Memory B cell (primary cell): Measurements from ENCODE around the gene TBL1Y.
"Not testable (repeated sequence)": the region's sequence is repeated elsewhere in the genome, so short reads cannot be mapped to it uniquely, and the experiment has no call there.

Experiments
- ATAC-seq: fragments of 150-1000 bp; cut with Tn5 transposase; 2 replicates; pipeline ENCODE4 v1.10.0; 2021; ENCODE audit warnings: low read depth, mild to moderate bottlenecking, moderate library complexity
- DNase-seq, 2 donors: peaks; one replicate each; pipeline ENCODE4 v3.0.0; 2022; ENCODE audit warnings: low spot score in 2 of 2
- H3K27ac Mint-ChIP-seq: one replicate; pipeline ENCODE4 v1.8.0; 2022; ENCODE audit warnings: mild to moderate bottlenecking, moderate library complexity, mixed read lengths
- H3K27me3 Mint-ChIP-seq: one replicate; pipeline ENCODE4 v1.8.0; 2022; ENCODE audit warnings: mixed read lengths
- H3K36me3 Mint-ChIP-seq: one replicate; pipeline ENCODE4 v1.8.0; 2022; ENCODE audit warnings: mild to moderate bottlenecking, mixed read lengths
- H3K4me1 Mint-ChIP-seq: one replicate; pipeline ENCODE4 v1.8.0; 2022; ENCODE audit warnings: mixed read lengths
- H3K4me3 Mint-ChIP-seq: one replicate; pipeline ENCODE4 v1.8.0; 2022; ENCODE audit warnings: mild to moderate bottlenecking, moderate library complexity, mixed read lengths
- H3K9me3 Mint-ChIP-seq: one replicate; pipeline ENCODE4 v1.8.0; 2022; ENCODE audit warnings: mixed read lengths

TBL1Y gene

DNA sequence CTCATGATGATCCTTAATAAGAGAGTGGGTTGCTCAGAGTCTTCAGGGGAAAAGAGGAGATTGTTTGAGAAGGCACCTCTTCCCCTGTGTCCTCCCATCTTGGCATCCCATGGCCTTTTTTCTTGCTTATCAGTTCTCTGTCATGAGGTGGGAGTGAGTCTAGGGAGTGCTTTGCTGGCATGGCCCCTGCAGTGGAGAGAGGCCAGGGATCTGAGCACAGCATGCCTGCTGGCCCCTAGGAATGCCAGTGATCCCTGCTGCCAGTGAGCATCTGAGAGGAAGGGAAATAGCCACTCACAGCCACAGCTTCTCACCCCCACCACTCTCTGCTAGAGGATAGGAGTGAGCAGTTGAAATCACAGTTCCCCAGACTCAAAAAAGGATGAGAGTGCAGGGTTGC lies 168.2 kb downstream of the TBL1Y start:
- Mint-ChIP-seq H3K9me3 (no peaks in the 10 kb centered on the region), H3K36me3 (no peaks in the 10 kb centered on the region), H3K27ac (no peak overlapping the region), H3K4me3 (no peak overlapping the region), H3K4me1 (no peaks in the 10 kb centered on the region), H3K27me3 (no peaks in the 10 kb centered on the region)
- no peak for ATAC-seq
- DNase-seq = no peak

DNA sequence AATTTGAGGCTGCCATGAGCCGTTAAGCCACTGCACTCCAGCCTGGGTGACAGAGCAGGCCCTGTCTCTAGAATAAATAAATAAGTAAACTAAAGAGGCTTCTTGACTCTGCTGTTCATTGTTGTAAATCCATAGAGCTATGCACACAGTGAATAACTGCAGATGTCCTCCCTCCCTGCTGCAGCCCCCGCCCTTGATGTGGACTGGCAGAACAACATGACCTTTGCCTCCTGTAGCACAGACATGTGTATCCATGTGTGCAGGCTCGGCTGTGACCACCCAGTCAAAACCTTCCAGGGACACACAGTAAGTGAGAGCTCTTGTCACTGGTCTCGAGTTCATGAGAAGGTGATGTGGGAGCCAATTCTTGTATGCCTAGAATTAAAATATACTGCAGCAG lies 170.1 kb downstream of the TBL1Y start:
- H3K4me1 Mint-ChIP-seq, H3K36me3 Mint-ChIP-seq, ATAC-seq, H3K27me3 Mint-ChIP-seq, DNase-seq, H3K9me3 Mint-ChIP-seq, H3K27ac Mint-ChIP-seq, H3K4me3 Mint-ChIP-seq: not testable (repeated sequence)

DNA sequence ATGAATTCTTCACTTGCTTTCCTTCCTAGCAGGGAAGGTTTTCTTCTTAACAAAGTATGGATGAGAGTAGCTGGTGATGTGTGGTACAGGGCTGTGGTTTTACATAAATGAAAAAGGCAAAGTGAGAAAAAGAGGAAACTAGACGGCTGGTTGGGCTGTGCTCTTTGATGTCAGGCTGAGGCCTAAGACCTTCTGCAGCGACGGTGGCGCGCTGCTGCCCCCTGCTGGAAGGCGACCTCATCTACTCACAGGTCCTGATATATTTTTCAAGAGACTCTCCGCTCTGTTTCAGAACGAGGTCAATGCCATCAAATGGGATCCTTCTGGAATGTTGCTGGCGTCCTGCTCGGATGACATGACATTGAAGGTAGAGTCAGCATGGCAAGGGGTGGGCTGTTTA lies 175.1 kb downstream of the TBL1Y start:
- Mint-ChIP-seq H3K4me3 (no peak overlapping the region), H3K27ac (no peak overlapping the region), H3K9me3 (no peaks in the 10 kb centered on the region), H3K4me1 (peaks cover 5% of the 10 kb centered on the region), H3K36me3 (no peaks in the 10 kb centered on the region), H3K27me3 (no peaks in the 10 kb centered on the region)
- peak in 1 of 2 donors; percentile 55 for DNase-seq
- ATAC-seq = peak; percentile 91

DNA sequence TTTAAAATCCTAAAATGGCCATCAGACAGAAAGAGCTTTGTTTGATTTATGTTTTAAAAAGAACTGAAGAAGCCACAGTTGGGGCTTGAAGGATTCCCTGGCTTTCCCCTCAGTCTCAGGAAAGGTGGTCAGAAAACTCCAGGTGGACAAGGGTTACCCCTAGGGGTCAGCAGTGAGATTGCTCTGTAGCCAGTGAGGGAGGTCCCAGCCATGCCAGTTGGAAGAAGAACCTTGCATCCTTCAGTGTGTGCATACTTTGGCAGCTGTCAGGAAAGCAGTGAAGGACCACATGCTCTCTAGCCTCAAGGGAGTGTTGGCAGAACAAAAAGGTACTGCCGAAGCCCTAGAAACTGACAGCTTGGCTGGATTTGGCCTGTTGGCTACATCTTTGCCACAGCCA lies 182.3 kb downstream of the TBL1Y start:
- no peak overlapping the region for H3K4me3 Mint-ChIP-seq
- no peaks in the 10 kb centered on the region for H3K4me1 Mint-ChIP-seq
- no peaks in the 10 kb centered on the region for H3K36me3 Mint-ChIP-seq
- H3K27ac Mint-ChIP-seq = no peak overlapping the region
- ATAC-seq (no peak), DNase-seq (no peak)
- H3K27me3 Mint-ChIP-seq = peaks cover 2% of the 10 kb centered on the region
- H3K9me3 Mint-ChIP-seq = no peaks in the 10 kb centered on the region

DNA sequence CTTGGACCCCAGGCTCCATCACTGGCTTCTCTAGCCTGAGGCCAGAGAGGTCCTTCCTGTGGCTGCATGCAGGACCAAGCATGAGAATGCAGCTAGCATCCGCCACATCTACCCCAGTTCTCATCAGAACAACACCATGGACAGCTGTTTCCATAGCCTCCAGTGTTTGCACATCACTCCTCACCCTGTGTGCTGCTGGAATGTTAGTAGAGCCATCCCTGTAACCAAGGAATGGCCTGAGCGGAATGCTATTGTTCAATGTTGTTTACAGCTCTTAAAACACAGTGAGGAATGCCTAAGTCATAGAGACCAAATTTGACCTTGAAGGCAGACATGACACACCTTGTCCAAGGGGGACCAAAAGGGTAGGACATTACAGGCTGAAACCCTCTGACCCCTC lies 183.9 kb downstream of the TBL1Y start:
- Mint-ChIP-seq H3K27ac (no peak overlapping the region), H3K27me3 (peaks cover 2% of the 10 kb centered on the region), H3K4me1 (no peaks in the 10 kb centered on the region), H3K36me3 (no peaks in the 10 kb centered on the region), H3K4me3 (no peak overlapping the region), H3K9me3 (no peaks in the 10 kb centered on the region)
- no peak for ATAC-seq
- no peak for DNase-seq

DNA sequence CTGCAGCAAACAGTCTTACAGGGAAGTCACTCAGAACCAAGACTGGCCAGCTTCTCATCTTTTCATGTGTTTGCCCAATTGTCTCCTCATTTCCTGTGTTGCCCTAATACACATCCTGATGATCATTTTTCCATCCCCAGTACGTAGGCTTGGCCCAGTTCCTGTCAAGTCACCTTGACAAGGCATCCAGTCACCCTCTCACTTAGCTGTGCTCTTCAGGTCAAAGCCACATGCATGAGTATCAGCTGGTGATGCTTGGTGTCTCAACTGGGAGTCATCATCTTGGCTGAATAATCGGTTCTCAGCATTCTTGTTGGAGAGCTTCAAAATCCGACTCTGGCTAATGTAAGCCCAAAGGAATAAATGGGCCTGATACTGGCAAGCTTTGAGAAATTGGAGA lies 186.5 kb downstream of the TBL1Y start:
- Mint-ChIP-seq H3K36me3 (no peaks in the 10 kb centered on the region), H3K4me3 (no peak overlapping the region), H3K9me3 (no peaks in the 10 kb centered on the region), H3K4me1 (no peaks in the 10 kb centered on the region), H3K27ac (no peak overlapping the region), H3K27me3 (peaks cover 2% of the 10 kb centered on the region)
- ATAC-seq (no peak), DNase-seq (no peak)

DNA sequence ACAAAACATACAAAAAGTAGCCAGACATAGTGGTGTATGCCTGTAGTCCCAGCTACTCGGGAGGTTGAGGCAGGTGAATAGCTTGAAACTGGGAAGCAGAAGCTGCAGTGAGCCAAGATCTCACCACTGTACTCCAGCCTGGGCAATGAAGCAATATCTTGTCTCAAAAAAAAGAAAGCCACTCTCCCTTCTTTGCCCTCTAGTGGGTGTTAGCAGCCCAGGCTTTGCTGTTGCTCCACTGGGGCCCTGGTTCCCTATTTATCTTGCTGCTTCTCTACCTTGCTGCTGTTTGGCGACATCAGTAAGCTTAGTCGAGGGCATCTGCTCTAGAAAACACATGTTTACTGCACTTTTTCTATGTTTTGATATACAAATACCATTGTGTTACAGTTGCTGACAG lies 189.2 kb downstream of the TBL1Y start:
- H3K9me3 Mint-ChIP-seq = no peaks in the 10 kb centered on the region
- DNase-seq (no peak), ATAC-seq (no peak)
- H3K36me3 Mint-ChIP-seq = no peaks in the 10 kb centered on the region
- H3K27ac Mint-ChIP-seq = no peak overlapping the region
- no peak overlapping the region for H3K4me3 Mint-ChIP-seq
- peaks cover 9% of the 10 kb centered on the region for H3K27me3 Mint-ChIP-seq
- H3K4me1 Mint-ChIP-seq = no peaks in the 10 kb centered on the region

DNA sequence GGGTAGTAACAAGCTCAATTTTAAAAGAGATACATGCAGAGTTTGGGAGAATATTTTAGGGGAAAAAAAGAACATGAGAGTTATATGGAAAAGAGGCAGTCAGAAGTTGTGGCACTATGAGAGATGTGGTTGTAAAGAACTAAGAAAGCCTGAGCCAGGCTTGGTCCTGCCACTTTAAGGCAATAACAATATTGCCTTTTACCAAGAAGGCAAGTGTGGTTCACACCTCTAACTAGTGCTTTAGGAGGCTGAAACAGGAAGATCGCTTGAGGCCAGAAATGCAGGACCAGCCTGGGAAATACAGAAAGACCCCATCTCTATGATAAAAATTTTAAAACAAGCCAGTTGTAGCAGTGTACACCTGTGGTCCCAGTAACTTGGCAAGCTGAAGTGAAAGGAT lies 192.2 kb downstream of the TBL1Y start:
- no peak for ATAC-seq
- H3K9me3 Mint-ChIP-seq = no peaks in the 10 kb centered on the region
- no peak for DNase-seq
- H3K4me1 Mint-ChIP-seq = no peaks in the 10 kb centered on the region
- no peaks in the 10 kb centered on the region for H3K36me3 Mint-ChIP-seq
- H3K27me3 Mint-ChIP-seq = peaks cover 8% of the 10 kb centered on the region
- H3K27ac Mint-ChIP-seq = no peak overlapping the region
- H3K4me3 Mint-ChIP-seq = no peak overlapping the region

DNA sequence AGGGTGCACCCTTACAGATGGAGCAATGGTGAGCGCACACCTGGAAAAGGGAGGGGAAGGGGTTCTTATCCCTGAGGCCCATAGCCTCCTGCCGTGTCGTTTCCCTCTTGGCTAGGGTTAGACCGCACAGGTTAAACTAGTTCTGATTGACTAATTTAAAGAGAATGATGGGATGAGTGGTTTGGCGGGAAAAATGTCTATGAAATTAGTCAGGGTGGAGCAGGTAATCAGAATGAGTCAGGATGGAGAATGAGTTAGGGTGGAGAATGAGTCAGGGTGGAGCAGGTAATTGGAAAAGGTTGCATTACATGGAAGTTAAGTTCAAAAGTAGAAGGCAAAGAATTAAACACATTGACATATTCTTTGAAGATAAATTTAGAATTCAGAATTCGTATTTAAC lies 196.7 kb downstream of the TBL1Y start:
- DNase-seq (no peak), ATAC-seq (no peak)
- Mint-ChIP-seq H3K36me3 (no peaks in the 10 kb centered on the region), H3K4me1 (no peaks in the 10 kb centered on the region), H3K4me3 (no peak overlapping the region), H3K27me3 (peaks cover 6% of the 10 kb centered on the region), H3K27ac (no peak overlapping the region), H3K9me3 (no peaks in the 10 kb centered on the region)

DNA sequence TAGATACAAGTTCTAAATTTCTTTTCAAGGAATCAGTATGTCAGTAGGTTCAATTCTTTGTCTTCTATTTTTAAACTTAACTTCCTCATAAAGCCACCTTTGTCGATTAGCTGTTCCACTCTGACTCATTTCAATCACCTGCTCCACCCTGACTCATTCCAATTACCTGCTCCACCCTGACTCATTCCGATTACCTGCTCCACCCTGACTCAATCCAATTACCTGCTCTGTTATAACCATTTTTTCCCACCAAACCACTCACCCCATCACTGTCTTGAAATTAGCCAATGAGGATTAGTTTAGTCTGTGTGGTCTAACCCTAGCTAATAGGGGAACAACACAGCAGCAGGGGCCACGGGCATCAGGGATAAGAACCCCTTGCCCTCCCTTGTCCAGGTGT lies 199.6 kb downstream of the TBL1Y start:
- Mint-ChIP-seq H3K36me3 (no peaks in the 10 kb centered on the region), H3K4me1 (no peaks in the 10 kb centered on the region), H3K9me3 (no peaks in the 10 kb centered on the region), H3K27ac (no peak overlapping the region), H3K27me3 (no peaks in the 10 kb centered on the region), H3K4me3 (no peak overlapping the region)
- ATAC-seq (no peak), DNase-seq (no peak)

DNA sequence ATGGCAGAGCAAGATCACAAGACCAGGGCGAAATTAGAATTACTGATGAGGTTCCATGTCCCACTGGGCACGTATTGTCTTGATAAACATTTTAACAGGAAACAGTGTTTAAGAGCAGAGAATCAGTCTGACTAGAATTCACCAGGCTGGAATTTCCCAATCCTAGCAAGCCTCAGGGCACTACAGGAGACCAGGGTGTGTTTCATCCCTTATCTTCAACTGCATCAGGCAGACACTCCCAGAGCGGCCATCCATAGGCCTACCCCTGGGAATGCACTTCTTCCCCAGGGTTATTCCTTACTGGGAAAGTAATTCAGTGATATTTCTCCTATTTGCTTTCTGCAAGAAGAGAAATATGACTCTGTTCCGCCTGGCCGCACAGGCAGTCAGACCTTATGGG lies 205.4 kb downstream of the TBL1Y start:
- Mint-ChIP-seq H3K27me3 (peaks cover 2% of the 10 kb centered on the region), H3K27ac (no peak overlapping the region), H3K4me1 (no peaks in the 10 kb centered on the region), H3K4me3 (no peak overlapping the region), H3K36me3 (no peaks in the 10 kb centered on the region), H3K9me3 (peaks cover 4% of the 10 kb centered on the region)
- DNase-seq (no peak), ATAC-seq (no peak)

DNA sequence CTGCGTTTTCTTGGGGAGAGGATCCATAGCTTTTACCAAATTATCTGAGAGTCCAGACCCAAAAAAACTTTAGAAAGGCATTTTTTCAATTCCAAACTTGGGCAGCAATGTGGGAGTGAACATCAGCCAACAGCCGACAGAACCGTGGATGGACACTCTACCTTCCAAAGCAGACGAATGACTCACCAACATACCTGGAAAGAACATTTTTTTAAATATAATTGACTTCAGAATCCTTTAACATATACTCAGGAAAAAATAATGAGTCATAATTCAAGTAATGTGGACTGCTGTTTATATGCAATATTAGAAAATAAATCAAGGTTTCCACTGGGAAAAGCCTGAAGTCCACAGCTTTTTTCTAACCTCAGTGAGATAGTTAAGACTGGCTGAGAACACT lies 211.7 kb downstream of the TBL1Y start:
- Mint-ChIP-seq H3K27me3 (peaks cover 2% of the 10 kb centered on the region), H3K9me3 (no peaks in the 10 kb centered on the region), H3K36me3 (no peaks in the 10 kb centered on the region), H3K27ac (no peak overlapping the region), H3K4me1 (no peaks in the 10 kb centered on the region), H3K4me3 (no peak overlapping the region)
- DNase-seq (no peak), ATAC-seq (no peak)

DNA sequence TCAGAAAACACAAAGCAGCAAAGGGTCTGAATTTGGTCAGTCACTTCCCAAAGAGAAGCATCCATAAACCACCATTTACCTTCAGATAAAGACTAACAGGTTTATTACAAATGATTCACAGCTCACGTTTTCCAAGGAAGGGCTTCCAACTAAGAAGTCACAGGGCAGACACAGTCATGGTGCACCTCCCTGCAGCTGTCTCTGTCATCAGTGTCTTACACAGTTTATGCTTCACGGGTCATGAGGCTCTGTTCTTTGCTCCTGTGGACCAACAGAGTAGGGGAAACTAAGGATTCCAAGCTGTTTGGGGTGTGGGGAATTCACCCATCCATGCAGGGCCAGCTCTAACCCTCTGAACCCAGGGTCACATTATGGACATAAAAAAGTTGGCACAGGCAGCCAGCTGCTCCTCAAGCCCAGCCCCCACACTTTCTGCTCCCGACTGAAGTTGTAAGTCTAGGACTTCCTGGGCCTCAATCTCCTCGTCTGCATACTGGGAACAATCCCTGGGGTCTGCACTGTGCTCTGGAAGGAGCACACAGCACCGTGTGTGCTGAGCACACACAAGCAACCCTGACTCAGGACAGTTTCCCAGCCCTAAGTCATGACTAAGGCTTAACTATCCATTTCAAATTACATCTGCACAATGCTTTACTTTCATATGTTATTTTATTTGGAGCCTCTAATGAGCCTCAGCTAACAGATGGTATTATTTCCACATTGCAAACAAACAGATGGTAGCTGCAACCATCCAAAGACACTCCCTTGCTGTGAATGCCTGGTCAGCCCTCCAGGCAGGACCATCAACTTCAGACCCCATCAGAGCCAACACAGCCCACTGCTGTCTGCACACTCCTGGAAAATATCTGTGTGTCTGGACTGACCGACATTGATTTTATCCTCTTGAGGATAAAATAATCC lies 214.9 kb downstream of the TBL1Y start:
- H3K4me3 Mint-ChIP-seq = no peak overlapping the region
- ATAC-seq (no peak), DNase-seq (no peak)
- H3K27me3 Mint-ChIP-seq = no peaks in the 10 kb centered on the region
- no peaks in the 10 kb centered on the region for H3K4me1 Mint-ChIP-seq
- H3K27ac Mint-ChIP-seq = no peak overlapping the region
- no peaks in the 10 kb centered on the region for H3K36me3 Mint-ChIP-seq
- no peaks in the 10 kb centered on the region for H3K9me3 Mint-ChIP-seq

DNA sequence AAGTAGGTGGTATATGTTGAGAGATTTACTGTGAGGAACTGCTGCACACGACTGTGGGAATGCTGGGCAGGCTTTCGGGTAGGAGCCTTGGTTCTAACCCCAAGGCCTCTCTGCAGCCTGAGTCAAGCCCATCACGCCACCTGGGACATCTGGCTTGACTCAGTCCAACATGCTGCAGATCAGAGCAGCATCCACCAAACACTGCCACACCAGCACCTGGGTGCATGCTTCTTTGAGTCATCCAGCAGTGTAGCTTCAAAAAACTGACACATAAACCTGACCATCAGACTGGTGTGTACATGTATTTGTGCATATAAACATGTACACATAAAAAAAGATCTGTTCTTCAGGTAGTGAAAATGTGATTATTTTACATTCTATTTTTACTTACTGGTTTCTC lies 217.7 kb downstream of the TBL1Y start:
- ATAC-seq (no peak), DNase-seq (no peak)
- H3K27me3 Mint-ChIP-seq = no peaks in the 10 kb centered on the region
- H3K9me3 Mint-ChIP-seq = no peaks in the 10 kb centered on the region
- H3K27ac Mint-ChIP-seq = no peak overlapping the region
- no peaks in the 10 kb centered on the region for H3K4me1 Mint-ChIP-seq
- H3K36me3 Mint-ChIP-seq = no peaks in the 10 kb centered on the region
- no peak overlapping the region for H3K4me3 Mint-ChIP-seq
